NCI-H1930 (cell line): ENCODE data around the gene FAAP20.
A peak's percentile ranks its signal among the peaks of the same experiment; 100 is the strongest.

Experiments
- DNase-seq, 2 experiments: peaks; one replicate each; lab custom pipeline; 2025; lab: John Stamatoyannopoulos, UW

FAAP20 gene

GRCh38 chr1:2229911-2230731 lies 35.5 kb upstream of the FAAP20 start:
- no peak for DNase-seq

- peak; percentile 26 to 52 for DNase-seq
These were observed 34.7 kb upstream of the FAAP20 start for GRCh38 chr1:2229037-2229864.

GRCh38 chr1:2228694-2229036 lies 34.1 kb upstream of the FAAP20 start:
- DNase-seq = no peak

- no peak for DNase-seq
These were observed 33.6 kb upstream of the FAAP20 start, which contains the start of gene SKI for GRCh38 chr1:2228157-2228594. SKI (plus strand) TSS chr1:2228319; CDS start chr1:2228767, 448 bp downstream.

GRCh38 chr1:2227346-2228156 lies 33.0 kb upstream of the FAAP20 start:
- DNase-seq = peak; percentile 93 to 95

- DNase-seq = no peak
These were observed 32.2 kb upstream of the FAAP20 start for GRCh38 chr1:2226525-2227345.

GRCh38 chr1:2224631-2225428 lies 30.3 kb upstream of the FAAP20 start:
- no peak for DNase-seq

- no peak for DNase-seq
These were observed 29.6 kb upstream of the FAAP20 start for GRCh38 chr1:2224170-2224584.

- DNase-seq = no peak
These were observed 26.7 kb upstream of the FAAP20 start for GRCh38 chr1:2221271-2221670.

GRCh38 chr1:2216767-2217058 lies 22.1 kb upstream of the FAAP20 start:
- no peak for DNase-seq

GRCh38 chr1:2215909-2216766 lies 21.6 kb upstream of the FAAP20 start:
- no peak for DNase-seq

- no peak for DNase-seq
These were observed 20.8 kb upstream of the FAAP20 start for GRCh38 chr1:2215329-2215728.

GRCh38 chr1:2214541-2215241 lies 20.1 kb upstream of the FAAP20 start:
- no peak for DNase-seq

GRCh38 chr1:2213576-2214505 lies 19.3 kb upstream of the FAAP20 start:
- DNase-seq = no peak

GRCh38 chr1:2212532-2213491 lies 18.2 kb upstream of the FAAP20 start:
- no peak for DNase-seq

GRCh38 chr1:2212274-2212531 lies 17.6 kb upstream of the FAAP20 start:
- DNase-seq = no peak

GRCh38 chr1:2210786-2211185 lies 16.2 kb upstream of the FAAP20 start:
- DNase-seq = no peak
